ENCODE results near the gene CETN2.

DNA sequence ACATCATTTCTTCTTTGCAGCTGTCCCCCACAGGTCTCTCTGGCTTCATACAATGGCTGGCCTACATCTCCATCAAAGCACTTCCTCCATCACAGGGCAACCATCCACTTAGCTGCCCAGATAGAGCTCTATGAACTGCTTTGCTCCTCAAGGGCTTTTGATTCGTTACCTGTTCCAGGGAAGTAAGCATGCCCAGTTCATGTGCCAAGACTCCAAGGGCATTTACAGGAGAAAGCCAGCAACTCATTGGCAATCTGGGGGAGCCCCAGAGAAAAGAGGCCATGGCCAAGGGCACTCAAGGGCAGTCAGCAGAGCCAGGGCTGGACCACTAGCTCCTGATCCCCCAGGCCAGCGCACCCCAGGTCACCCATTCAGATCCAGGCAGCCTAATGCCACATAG lies 42.8 kb upstream of the CETN2 start:
- TF ChIP-seq YY1 (IDR thresholded peaks at IDR 0.05; ENCODE audit: insufficient read depth, insufficient read length), result no peak
- no peak for TF ChIP-seq SUZ12 (IDR thresholded peaks at IDR 0.05; ENCODE audit: extremely low read depth, insufficient read depth, insufficient read length)

Data from NT2/D1 (cell line).